DMS53 treated with DMSO at 0.1 percent for 48 hours (cell line): Measurements from ENCODE around the gene TAX1BP3.
A peak's percentile ranks its signal among the peaks of the same experiment; 100 is the strongest.
"Not testable (repeated sequence)": the region's sequence is repeated elsewhere in the genome, so short reads cannot be mapped to it uniquely, and the experiment has no call there.

Experiments
- DNase-seq: peaks from one replicate; lab custom pipeline; 2025; ENCODE audit not compliant: unreplicated experiment; lab: John Stamatoyannopoulos, UW

TAX1BP3 gene, protein sequence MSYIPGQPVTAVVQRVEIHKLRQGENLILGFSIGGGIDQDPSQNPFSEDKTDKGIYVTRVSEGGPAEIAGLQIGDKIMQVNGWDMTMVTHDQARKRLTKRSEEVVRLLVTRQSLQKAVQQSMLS

DNA sequence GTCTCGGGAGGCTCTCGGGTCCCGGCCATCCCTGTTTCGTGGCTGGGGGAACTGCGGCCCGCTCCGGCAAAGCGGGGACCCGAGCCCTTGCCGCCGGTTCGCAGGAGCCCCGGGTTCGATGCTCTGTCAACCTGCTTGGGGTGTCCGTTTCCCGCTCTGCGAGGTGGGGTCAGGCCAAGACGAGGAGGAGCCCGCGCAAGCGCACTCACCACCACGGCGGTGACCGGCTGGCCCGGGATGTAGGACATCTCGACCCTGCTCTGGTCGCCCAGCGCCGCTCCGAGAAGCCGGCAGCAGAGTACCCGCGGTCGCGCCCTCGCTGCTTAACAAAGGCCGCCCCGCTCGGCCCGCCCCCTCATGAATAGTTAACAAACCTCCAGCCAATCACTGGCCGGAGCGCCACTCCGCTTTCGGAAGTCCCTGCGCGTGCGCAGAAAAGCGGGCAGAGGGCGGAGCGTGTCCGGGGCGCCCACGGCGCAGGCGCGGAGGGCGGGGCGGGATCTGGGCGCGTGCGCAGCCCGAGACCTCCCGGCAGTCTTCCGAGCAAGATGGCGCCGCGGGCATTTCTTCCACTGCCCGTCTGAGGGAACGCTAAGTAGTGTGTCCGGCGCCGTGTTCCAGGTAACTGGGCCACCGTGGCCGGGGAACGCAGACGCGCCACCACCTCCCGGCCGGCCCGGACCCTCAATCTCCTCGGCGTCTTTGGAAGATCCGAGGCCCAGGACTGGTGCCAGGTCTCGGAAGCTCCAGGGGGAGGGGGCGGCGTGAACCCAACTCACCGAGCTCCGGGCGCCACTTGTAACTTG is at the start of gene TAX1BP3, which contains the start of gene EMC6:
TSS of gene TAX1BP3 (minus strand) at position 300 of the 806 bp plus-strand sequence. CDS start at position 248, 52 bp downstream.
TSS of gene EMC6 (plus strand) at position 534 of the 806 bp plus-strand sequence. CDS start 335 bp downstream, outside the sequence.
- DNase-seq = peak; percentile 91

DNA sequence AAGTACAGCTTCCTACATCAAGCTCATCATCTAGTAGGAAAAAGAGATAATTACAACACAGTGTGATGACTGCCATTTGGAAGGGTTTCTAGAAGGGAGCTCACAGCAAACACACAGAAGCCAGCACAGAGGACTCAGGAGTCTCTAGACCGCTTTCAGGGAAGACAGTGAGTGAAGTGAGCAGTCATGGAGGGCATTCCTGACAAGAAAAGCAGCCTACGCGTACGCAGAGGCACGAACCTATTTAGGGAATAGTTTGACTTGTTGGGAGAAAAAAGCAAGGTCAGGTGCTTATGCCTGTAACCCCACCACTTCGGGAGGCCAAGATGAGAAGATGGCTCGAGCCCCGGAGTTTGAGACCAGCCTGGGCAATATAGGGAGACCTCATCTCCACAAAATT is 46.9 kb upstream of the TAX1BP3 start:
- no peak for DNase-seq

DNA sequence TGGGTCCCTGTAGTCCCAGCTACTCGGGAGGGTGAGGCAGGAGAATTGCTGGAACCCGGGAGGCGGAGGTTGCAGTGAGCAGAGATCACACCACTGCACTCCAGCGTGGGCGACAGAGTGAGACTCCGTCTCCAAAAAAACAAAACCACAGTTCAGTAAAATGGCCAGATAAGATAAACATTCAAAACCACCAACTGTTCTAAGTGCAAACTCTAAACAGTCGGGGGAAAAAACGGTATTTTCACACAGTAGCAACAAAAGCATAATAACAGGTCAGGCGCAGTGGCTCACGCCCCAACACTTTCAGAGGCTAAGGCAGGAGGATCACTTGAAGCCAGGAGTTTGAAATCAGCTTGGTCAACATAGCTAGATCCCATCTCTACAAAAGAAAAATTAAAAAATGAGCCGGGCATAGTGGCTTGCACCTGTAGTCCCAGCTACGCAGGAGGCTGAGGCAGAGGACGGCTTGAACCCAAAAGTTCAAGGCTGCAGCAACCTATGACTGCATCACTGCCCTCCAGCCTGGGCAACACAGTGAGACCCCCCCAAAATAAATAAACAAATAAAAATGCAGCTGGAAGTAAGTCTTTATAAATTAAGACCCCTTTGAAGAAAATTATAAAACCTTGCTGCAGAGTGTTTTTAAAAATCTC is 44.6 kb upstream of the TAX1BP3 start:
- DNase-seq = no peak

DNA sequence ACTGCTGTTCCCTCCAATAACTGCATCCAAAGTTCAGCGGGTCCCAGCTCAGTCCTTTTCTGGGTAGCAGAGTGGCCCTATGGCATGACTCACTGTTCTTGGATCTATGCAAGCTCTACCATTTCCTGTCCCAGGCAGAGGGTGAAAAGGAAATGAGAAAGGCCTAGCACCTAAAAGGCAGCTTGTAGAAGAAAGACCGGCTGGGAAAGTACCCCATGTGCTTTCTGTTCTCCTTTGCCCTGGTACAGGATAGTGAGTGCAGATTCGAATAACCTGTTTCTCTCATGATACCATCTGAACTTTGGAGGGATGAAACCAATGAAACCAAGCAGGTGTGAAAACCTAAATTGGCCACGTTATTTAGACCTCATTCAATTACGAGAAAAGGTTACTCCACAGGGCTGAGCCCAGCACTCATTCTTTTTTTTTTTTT is 42.6 kb upstream of the TAX1BP3 start:
- DNase-seq = no peak

DNA sequence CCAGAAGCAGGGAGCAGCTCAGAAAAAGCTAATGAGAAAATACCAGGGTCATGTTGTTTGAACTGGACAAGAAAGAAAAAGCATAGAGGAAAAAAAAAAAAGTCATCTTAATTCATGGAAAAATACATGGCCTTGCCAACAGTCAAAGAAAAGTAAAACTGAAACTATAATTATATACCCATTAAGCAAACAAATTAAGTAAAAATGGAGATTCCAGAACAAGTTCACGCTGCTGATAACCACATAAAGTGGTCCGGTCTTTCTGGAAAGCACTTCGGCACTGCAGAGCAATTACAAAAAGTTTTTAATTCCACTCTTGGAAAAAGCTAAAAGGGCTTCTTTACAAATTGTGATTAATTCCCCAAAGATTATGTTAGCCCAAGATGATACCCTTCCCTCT is 40.0 kb upstream of the TAX1BP3 start:
- DNase-seq = no peak

DNA sequence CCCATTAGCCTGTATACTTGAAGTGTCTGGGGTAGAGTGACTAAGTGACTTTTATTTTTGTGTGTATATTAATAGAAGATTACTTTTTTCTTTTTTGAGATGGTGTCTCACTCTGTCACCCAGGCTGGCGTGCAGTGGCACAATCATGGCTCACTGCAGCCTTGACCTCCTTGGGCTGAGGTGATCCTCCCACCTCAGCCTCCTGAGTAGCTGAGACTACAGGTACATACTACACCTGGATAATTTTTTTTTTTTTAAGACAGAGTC is 37.3 kb upstream of the TAX1BP3 start:
- not testable (repeated sequence) for DNase-seq

DNA sequence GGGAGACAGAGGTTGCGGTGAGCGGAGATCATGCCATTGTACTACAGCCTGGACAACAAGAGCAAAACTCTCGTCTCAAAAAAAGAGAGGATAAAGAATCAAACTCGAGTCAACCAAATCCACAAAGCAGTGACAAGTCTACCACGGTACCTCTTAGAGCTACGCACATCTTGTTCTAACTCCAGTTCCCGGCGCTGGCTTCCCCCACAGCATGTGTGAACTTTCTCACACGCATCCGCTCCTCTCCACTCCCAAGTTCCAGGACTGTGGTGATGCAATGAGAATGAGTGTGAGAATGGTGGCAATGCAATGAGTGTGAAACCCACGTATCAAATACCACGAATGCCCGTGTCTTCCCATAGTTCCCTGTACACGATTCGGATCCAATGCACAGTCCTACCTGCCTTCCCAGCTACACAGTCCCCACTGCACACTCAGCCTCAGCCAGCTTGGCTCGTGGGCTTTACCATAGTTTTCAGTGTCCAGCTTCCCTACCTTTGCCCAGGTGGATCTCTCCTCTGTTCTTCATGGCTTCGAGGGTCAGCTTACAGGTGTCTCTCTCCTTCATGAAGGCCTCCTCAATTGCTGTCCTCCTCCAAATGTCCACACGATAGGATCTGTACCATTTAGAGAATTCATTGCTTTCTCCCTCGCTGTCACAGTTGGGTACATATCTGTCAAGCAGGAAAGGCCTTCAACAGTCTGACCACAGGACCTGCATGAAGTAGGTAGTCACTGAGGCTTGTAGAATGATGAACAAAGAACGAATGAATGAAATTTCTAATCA is 36.7 kb upstream of the TAX1BP3 start:
- DNase-seq = no peak

DNA sequence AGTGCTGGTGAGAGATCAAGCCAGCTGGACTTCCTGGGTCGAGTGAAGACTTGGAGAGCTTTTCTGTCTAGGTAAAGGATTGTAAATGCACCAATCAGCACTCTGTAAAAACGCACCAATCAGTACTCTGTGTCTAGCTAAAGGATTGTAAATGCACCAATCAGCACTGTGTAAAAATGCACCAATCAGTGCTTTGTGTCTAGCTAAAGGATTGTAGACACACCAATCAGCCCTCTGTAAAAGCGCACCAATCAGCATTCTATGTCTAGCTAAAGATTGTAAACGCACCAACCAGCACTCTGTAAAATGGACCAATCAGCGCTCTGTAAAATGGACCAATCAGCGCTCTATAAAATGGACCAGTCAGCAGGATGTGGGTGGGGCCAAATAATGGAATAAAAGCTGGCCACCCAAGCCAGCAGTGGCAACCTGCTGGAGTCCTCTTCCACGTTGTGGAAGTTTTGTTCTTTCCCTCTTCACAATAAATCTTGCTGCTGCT is 33.7 kb upstream of the TAX1BP3 start:
- DNase-seq = not testable (repeated sequence)

DNA sequence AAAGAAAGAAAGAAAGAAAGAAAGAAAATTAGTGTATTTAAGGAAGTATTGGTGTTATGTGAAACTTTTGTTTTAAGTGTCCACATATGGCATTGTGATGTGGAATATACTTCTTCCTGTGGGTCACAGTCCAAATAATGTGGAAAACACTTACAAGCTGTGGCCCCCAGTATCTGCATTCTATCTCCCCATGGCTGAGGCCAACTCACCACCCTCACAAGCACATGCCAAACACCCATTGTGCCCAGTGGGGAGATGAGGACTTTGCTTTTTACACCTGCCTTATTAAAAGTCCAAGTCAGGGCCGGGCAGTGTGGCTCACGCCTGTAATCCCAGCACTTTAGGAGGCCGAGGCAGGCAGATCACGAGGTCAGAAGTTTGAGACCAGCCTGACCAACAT is 31.6 kb upstream of the TAX1BP3 start:
- DNase-seq = no peak

DNA sequence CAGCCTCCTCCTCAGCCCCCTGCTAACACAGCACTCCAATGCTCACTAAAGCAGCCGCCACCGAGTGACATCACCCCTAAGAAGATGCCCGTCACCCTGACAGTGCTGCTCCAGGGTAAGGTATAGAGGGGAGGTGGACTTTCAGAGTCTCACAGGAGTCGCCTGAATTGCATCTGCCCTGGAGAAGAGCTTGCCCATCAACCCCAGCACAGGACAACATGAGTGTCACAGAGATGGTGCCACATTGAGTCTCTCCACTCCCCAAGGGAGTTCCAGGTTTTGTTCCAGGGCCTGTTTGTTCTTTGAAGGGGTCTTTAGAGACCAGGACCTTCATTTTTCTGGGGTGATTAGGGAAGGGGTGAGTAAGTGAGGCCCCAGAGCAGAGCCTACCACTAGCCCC is 29.8 kb upstream of the TAX1BP3 start:
- DNase-seq = no peak

DNA sequence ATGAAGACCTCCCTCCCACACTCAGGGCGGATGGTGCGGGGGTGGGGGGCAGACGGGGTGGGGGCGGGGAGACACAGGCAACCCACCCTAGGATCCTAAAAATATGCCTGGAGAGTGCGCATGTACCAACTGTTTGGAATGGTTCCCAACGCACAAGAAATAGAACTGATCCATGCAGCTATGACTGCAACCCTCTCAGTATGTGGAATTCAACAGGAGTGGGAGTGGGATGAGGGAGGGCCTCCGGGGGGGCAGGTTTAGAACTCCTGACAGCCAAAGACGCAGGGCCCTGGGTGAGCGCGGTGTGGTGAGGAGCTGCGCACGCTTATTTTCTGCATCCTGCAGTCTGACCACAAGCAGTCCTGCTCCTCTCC is 28.7 kb upstream of the TAX1BP3 start:
- no peak for DNase-seq

DNA sequence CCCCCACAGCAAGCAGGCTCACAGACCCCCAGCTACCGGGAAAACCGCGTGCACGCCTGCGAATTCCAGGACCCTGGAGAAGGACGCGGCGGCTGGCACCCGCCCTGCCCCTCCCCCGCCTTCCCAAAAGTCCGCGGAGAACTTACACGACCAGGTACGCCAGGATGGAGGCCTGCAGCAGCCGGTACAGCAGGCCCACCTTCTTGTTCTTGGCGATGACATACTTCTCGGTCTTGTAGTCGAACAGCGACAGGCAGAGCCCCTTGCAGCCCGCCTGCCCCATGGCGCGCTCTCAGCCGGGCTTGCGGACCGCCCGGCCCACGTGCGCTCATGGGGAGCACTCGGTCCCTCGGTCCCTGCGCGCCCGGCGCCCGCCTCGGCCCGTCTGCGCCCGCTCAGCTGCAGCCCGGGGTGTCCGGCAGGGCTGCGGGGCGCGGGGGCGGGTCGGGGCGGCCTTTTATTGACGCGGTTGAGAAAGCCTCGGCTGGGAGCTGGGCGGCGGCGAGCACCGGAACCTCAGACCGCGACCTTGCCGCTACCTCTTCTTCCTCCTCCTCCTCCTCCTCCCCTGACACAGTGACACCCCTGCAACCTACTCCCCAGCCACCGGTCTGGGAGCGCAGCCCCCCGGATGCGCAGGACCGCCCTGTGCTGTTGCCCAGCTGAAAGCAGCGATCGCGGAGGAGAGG is 27.5 kb upstream of the TAX1BP3 start, which contains the start of gene P2RX5:
TSS of gene P2RX5 (minus strand) at position 433 of the 689 bp plus-strand sequence. CDS start at position 283, 150 bp downstream.
- no peak for DNase-seq

DNA sequence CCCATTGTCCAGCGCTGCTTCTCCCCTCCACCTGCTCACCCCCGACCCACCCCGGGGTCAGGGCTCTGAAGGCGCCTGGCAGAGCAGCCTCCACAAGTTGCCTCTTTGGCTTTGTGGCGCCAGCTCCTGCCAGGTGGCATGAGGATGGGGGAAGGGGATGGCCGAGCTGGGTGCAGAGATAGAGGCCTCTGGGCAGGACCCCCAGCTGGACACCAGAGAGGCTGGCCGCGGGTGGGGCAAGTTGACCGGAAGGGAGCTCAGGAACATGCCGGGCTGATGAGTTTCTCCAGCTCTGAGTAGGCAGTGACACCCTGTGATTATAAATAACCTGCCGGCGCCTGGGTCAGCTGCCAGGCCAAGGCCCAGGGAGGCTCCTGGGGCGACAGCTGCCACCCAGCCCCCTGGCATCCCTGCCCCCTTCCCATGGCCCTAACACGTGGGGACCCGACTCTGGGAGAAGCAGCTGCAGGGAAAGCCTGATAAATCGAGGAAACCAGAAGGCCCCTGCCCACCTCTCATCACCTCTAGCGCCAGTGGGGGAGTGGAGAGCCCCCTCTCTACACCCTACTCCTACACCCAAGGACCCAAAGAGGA is 26.8 kb upstream of the TAX1BP3 start:
- DNase-seq = peak; percentile 3

DNA sequence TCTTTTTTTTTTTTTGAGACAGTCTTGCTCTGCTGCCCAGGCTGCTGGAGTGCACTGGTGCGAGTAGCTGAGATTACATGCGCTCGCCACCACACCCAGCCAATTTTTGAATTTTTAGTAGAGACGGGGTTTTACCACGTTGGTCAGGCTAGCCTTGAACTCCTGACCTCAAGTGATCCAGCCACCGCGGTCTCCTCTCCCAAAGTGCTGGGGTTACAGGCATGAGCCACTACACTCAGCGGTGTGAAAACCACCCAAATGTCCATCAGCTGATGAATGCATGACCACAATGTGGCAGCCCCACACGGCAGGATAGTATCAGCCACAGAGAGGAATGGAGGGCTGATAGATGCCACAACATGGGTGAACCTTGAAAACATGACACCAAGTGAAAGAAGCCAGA is 25.5 kb upstream of the TAX1BP3 start:
- DNase-seq = no peak

DNA sequence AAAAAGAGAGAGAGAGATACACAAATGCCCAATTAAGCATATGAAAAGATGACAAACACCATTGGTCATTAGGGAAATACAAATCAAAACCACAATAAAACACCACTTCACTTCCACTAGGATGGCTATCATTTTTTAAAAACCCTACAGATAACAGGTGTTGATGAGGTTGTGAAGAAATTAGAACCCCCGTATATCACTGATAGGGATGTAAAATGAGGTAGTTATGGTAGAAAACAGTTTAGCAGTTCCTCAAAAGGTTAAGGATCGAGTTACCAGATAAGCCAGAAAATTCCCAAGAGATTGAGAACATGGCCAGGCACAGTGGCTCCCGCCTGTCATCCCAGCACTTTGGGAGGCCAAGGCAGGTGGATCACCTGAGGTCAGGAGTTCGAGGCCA is 24.8 kb upstream of the TAX1BP3 start:
- DNase-seq = no peak

DNA sequence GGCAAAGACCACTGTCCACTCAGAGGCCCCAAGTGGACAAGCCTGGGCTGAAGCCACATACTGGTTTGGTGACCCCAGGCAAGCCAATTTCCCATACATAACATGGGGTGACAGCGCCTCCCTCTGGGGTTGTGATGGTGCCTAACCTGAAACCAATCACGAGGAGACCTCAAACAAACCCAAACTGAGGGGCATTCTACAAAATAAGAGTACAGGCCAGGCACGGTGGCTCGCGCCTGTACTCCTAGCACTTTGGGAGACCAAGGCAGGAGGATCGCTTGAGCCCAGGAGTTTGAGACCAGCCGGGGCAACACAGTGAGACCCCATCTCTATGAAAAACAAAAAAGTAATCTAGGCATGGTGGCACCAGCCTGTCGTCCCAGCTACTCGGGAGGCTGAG is 24.0 kb upstream of the TAX1BP3 start:
- no peak for DNase-seq

DNA sequence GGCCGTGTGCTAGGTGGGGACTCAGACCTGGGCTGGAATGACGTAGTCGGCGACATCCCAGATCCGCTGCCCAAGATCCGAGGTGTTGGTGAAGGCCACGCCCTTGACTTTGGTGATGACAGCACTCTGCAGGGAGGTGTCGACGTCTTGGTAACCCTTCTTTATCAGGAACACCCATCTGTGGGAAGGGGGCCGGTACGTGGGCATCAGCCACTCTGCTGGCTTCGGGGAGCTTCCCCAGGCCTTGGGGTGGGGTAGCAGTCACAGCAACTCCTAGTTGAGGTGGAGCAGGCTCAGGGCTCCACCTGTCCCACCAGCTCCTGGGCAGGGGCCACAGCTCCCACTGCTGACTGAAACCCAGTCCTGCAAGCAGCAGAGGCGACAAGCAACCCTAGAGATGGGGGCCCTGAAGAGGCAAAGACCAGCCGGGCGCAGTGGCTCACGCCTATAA is 23.3 kb upstream of the TAX1BP3 start:
- no peak for DNase-seq

DNA sequence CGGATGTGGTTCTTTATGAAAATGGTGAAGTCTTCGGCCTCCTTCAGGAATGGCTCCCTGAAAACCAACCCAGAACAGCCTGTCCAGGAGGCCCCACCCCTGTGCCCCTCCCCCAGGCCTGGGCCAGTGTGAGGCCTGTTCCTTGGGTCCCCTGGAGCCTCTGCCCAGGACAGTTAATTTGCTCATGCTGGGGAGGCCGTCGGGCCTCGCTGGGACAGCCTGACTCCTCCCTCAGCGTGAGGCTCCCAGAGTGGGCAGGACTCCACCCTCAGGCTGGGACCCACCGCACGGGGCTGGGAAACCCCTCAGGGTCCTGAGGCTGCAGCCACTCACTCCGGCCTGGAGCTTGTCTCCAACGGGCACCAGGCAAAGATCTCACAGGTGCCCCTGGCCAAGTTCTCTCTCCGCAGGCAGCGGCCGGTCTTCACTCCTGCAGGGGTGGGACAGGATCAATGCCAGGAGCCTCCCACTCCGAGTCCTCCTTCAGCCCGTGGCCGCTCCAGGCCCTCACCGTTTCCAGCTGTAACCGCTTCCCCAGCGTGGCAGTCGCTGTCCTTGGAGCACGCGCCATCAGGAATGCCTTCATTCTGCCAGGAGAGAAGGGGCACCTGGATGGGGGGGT is 21.8 kb upstream of the TAX1BP3 start:
- DNase-seq = no peak

DNA sequence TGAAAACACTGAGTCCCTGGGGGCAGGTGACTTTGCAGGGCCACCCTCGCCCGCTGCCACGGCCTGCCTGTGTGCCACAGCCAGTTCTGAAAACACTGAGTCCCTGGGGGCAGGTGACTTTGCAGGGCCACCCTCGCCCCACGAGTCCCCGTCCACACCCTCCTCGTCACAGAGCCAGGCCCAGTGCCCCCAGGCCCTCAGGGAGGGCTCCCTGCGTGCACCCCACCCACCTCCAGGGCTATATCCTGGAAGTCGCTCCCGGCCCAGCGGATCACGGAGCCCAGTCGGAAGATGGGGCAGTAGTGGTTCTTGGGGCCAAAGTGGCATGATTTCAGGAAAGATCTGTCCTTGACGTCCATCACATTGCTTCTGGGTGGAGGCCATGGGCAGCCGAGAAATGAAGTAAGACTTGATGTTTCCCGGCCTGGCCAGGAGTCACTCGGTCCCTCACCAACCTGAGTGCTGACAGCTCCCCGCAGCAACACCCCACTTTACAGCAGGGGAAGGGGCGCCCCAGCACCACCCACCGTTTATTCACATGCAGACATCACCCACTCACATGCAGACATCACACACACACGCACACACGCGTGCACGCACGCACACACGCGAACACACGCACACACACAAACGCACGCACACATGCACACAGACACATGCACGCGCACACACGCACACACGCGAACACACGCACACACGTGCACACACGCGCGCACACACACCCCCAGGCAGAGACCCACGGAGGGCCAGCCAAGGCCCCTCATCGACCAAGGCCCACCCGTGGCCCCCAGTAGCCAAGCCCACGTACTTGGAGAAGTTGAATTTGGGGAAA is 21.1 kb upstream of the TAX1BP3 start:
- no peak for DNase-seq
